Measurements from ENCODE around the gene ETV3L.

GRCh38 chr1:157098519-157098918 lies 1.1 kb downstream of the ETV3L start:
- no peak for TF ChIP-seq POLR2AphosphoS5 (IDR thresholded peaks at IDR 0.05; ENCODE audit: low read depth, low read length)
- TF ChIP-seq POLR2A (IDR thresholded peaks at IDR 0.05; ENCODE audit: low read depth, low read length) = no peak
- no peak for TF ChIP-seq TAF1 (IDR thresholded peaks at IDR 0.05; ENCODE audit: borderline replicate concordance, low read depth, low read length)
